ENCODE results near the gene SMG6. TPM values are rescaled to one million over a fixed set of nuclear protein-coding genes. Genes with fewer than 3 reads are reported as not detected.

SMG6 gene
- total and polyA plus RNA-seq, 8 donors, result 27.7 to 42.2 (median 38.5) TPM

DNA sequence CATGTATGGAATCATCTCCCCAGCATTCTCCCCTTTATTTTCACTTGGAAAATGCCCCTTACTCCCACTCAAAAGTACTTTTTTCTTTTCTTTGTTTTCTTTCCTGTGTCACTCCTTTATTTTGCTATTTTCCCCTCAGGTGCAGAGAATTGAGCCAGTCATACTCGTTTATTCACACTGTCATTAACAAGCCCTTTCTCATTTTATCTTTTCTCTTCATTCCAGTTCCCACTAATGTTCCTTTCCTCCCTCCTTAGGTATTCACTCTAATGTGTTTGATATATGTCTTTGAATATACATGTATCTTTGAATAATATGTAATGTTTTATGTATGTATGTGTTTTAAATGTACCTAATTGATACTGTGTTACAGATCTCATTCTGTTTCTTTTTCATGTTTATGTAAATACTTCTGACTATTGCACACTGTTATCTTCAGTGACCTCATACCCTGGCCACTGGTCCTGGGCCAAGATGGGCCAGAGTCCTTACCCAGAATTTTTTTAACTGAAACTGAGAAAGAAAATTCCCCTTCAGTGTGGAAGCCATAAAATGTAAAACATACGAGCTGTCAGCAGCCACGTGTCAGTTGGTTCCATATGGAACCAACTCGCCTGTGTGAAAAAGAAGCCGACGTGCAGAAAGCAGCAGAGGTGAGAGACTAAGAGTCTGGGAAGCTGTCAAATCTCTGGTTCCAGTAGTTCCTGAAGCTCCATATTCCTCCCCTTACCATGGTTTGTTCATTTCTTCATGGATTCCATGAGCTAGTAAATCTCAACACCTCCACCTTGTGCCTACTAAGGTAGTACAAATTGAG, 6.0 kb upstream of the SMG6 start:
- TF ChIP-seq, protein P1, sequence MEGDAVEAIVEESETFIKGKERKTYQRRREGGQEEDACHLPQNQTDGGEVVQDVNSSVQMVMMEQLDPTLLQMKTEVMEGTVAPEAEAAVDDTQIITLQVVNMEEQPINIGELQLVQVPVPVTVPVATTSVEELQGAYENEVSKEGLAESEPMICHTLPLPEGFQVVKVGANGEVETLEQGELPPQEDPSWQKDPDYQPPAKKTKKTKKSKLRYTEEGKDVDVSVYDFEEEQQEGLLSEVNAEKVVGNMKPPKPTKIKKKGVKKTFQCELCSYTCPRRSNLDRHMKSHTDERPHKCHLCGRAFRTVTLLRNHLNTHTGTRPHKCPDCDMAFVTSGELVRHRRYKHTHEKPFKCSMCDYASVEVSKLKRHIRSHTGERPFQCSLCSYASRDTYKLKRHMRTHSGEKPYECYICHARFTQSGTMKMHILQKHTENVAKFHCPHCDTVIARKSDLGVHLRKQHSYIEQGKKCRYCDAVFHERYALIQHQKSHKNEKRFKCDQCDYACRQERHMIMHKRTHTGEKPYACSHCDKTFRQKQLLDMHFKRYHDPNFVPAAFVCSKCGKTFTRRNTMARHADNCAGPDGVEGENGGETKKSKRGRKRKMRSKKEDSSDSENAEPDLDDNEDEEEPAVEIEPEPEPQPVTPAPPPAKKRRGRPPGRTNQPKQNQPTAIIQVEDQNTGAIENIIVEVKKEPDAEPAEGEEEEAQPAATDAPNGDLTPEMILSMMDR (IDR thresholded peaks at IDR 0.05), result no peak
- peaks cover 0 to 8% of the 10 kb centered on the region in 2 donors for H3K4me1 ChIP-seq
- intact Hi-C loops (cut with DNase I), result no loop called here
- H3K27ac ChIP-seq, result no peak overlapping the region
- ATAC-seq (no peak), DNase-seq (peak in 1 of 4 donors; percentile 12)
- no peak overlapping the region for H3K4me3 ChIP-seq
- H3K36me3 ChIP-seq, result no peaks in the 10 kb centered on the region
- H3K9me3 ChIP-seq, result no peaks in the 10 kb centered on the region
- H3K27me3 ChIP-seq, result no peaks in the 10 kb centered on the region

DNA sequence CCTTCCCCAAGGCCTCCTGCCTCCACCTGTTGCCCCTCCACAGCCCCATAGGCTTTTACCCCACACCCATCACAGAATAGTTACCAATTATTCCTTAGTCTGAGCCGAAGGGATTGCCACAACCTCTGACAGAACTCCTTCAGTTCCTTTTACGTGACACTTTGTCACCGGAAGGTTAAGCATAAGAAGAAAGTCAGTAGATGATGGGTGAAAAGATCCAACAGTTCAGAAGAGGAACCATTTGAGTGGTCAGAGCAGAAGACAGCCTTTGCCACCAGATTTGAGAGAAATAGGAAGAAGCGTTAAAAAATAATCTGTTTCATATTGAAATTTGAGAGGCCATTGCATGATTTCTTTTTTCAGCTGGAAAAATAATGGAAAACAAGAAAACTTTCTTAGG, 1.3 kb upstream of the SMG6 start:
- peaks cover 10 to 43% of the 10 kb centered on the region in 2 donors for H3K4me1 ChIP-seq
- intact Hi-C loops (cut with DNase I), result no loop called here
- no peak overlapping the region for H3K4me3 ChIP-seq
- H3K36me3 ChIP-seq, result peaks cover 0 to 4% of the 10 kb centered on the region in 2 donors
- no peak overlapping the region for H3K27ac ChIP-seq
- ATAC-seq (no peak), DNase-seq (no peak)
- TF ChIP-seq, protein P1 (IDR thresholded peaks at IDR 0.05), result no peak
- no peaks in the 10 kb centered on the region for H3K27me3 ChIP-seq
- no peaks in the 10 kb centered on the region for H3K9me3 ChIP-seq

DNA sequence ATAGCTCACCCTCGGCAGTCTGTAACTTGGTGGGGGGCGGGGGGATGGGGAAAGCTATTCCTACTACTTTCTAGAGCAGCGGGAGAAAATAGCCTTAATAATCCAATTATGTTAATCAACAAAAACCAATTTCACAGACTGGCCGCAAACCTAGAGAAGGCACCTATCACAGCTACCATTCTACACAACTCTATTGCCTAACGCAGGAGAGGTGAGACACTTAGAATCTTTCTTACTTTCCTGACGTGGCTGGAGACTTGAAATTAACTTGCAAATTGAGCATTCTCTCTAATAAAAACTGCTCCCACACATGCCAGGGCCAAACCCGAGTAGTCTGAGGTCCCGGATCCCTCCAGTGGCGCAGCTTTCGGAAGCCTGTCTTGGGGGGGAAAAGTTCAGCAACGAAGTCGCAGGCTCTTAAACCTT, 794 bp downstream of the SMG6 start:
- no peaks in the 10 kb centered on the region for H3K27me3 ChIP-seq
- H3K9me3 ChIP-seq, result no peaks in the 10 kb centered on the region
- H3K36me3 ChIP-seq, result peaks cover 0 to 23% of the 10 kb centered on the region in 2 donors
- H3K4me3 ChIP-seq, result peak overlapping the region; percentile 83 to 92
- H3K4me1 ChIP-seq, result peaks cover 10 to 43% of the 10 kb centered on the region in 2 donors
- intact Hi-C loops (cut with DNase I), result no loop called here
- peak in 1 of 4 donors; percentile 1 for DNase-seq
- ATAC-seq, result peak; percentile 8
- peak overlapping the region; percentile 91 to 92 for H3K27ac ChIP-seq
- TF ChIP-seq, protein P1 (IDR thresholded peaks at IDR 0.05), result no peak

DNA sequence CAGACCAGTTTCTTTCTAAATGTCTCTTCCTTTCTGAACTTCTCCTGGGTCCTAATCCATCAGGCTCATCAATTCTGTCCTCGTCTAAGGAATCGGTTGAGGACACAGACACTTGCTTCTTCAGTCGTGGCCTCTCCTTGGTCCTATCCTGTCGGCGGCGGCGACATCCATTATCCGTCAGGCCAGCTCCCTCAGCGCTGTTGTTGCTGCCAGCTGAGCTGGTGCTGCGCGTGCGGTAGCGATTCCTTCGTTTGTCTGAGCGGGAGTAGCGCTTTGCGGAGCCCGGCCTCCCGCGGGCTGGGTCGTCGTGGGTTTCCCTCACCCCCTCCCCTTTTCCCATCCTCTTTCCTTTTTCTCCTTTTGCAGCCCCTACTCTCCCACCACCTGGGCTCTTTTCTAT, 3.8 kb downstream of the SMG6 start:
- H3K27me3 ChIP-seq, result no peaks in the 10 kb centered on the region
- ATAC-seq, result no peak

DNA sequence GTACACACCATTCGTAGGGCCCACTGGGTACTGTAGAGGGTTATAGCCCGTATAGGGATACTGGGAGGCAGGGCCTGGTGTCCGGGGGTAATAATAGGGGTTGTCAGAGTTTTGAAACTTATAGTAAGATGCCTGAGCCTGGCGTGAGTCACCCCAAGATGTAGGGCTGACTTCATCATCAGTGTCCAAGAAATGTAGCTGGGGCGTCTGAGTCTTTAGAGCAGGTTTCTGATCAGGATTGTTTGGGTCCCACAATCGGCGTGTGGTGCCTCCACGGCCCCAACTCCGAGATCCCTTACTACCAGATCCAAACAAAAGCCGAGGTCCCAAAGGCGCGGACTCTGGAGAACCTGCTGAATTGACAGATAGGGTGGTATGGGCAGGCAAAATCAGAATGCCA, 4.4 kb downstream of the SMG6 start:
- peaks cover 0 to 57% of the 10 kb centered on the region in 2 donors for H3K36me3 ChIP-seq
- intact Hi-C loops (cut with DNase I), result no loop called here
- peaks cover 10 to 35% of the 10 kb centered on the region in 2 donors for H3K4me1 ChIP-seq
- TF ChIP-seq, protein P1 (IDR thresholded peaks at IDR 0.05), result no peak
- H3K9me3 ChIP-seq, result no peaks in the 10 kb centered on the region
- no peaks in the 10 kb centered on the region for H3K27me3 ChIP-seq
- DNase-seq (no peak), ATAC-seq (no peak)
- H3K27ac ChIP-seq, result no peak overlapping the region
- no peak overlapping the region for H3K4me3 ChIP-seq

More for the DNA sequence above, 3.8 kb downstream of the SMG6 start:
- peaks cover 0 to 51% of the 10 kb centered on the region in 2 donors for H3K36me3 ChIP-seq
- intact Hi-C loops (cut with DNase I), result no loop called here
- peak in 1 of 4 donors; percentile 75 for DNase-seq
- H3K27ac ChIP-seq, result no peak overlapping the region
- H3K4me1 ChIP-seq, result peaks cover 10 to 41% of the 10 kb centered on the region in 2 donors
- H3K9me3 ChIP-seq, result no peaks in the 10 kb centered on the region
- H3K4me3 ChIP-seq, result no peak overlapping the region
- TF ChIP-seq, protein P1 (IDR thresholded peaks at IDR 0.05), result no peak

Measured in left lung (tissue), 10 donors.